Measurements from ENCODE around the gene WDFY1.

GRCh38 chr2:223884399-223884798 lies 60.7 kb downstream of the WDFY1 start:
- TF ChIP-seq EP300 (IDR thresholded peaks at IDR 0.05) (no peak), CTCF (IDR thresholded peaks at IDR 0.05) (no peak)

Data from esophagus muscularis mucosa (tissue), 3 donors.